PC-9 (cell line): ENCODE measurements around the gene CACNG7. TPM values are rescaled to one million over a fixed set of nuclear protein-coding genes. Genes with fewer than 3 reads are reported as not detected.

Experiments used
- BruUV-seq: library from RNA; stranded (reverse); fragments of 400-500 nt; replicated peaks from 2 replicates; lab custom pipeline; 2021; lab: Mats Ljungman, UMichigan
- CTCF ChIA-PET: fragments of 300-600 bp; sonication (Branson Sonifier 250); formaldehyde crosslinking; loops from one replicate; lab custom pipeline; 2022; ENCODE audit warnings: antibody characterized with exemption; lab: Charles Lee
- POLR2A ChIA-PET: fragments of 300-600 bp; sonication (Branson Sonifier 250); formaldehyde crosslinking; loops from one replicate; lab custom pipeline; 2022; ENCODE audit warnings: antibody characterized with exemption; ENCODE audit not compliant: unreplicated experiment; lab: Charles Lee
- DNase-seq, 2 experiments: peaks; one replicate each; pipeline versions ENCODE4 v3.0.0 to v3.0.0-alpha.2; 2015 to 2022; ENCODE audit warnings: mixed read lengths in 1 of 2
- H2AFZ ChIP-seq: fragments of 200-600 bp; sonication (generic); 2 replicates; pipeline ENCODE4 v1.8.1; 2017; ENCODE audit warnings: antibody characterized with exemption
- H3F3A ChIP-seq: fragments of 200-600 bp; sonication (generic); 2 replicates; pipeline ENCODE4 v1.8.1; 2017; ENCODE audit warnings: antibody characterized with exemption, mild to moderate bottlenecking, low read depth; ENCODE audit not compliant: insufficient read depth
- H3K27ac ChIP-seq: fragments of 200-600 bp; sonication (generic); 2 replicates; pipeline ENCODE4 v1.6.1; 2016; ENCODE audit warnings: mixed run types
- H3K27me3 ChIP-seq: fragments of 200-600 bp; sonication (generic); 2 replicates; pipeline ENCODE4 v1.6.1; 2016; ENCODE audit warnings: low read depth, mixed run types; ENCODE audit not compliant: insufficient read depth
- H3K36me3 ChIP-seq: fragments of 200-600 bp; sonication (generic); 2 replicates; pipeline ENCODE4 v1.6.1; 2016; ENCODE audit warnings: low read depth, mixed run types
- H3K4me1 ChIP-seq: fragments of 200-600 bp; sonication (generic); replicated peaks from 2 replicates; pipeline ENCODE4 v1.6.1; 2016; ENCODE audit warnings: mixed run types; ENCODE audit not compliant: insufficient read depth
- H3K4me2 ChIP-seq: fragments of 200-600 bp; sonication (generic); 2 replicates; pipeline ENCODE4 v1.6.1; 2017; ENCODE audit warnings: mixed run types
- H3K4me3 ChIP-seq: fragments of 200-600 bp; sonication (generic); 2 replicates; pipeline ENCODE4 v1.6.1; 2016; ENCODE audit warnings: mixed run types
- H3K79me2 ChIP-seq: fragments of 200-600 bp; sonication (generic); 2 replicates; pipeline ENCODE4 v1.6.1; 2017; ENCODE audit warnings: low read depth, mixed run types
- H3K9me2 ChIP-seq: fragments of 200-600 bp; sonication (generic); 2 replicates; pipeline ENCODE4 v1.8.1; 2017; ENCODE audit warnings: mild to moderate bottlenecking; ENCODE audit not compliant: insufficient read depth
- H3K9me3 ChIP-seq: fragments of 200-600 bp; sonication (generic); 2 replicates; pipeline ENCODE4 v1.8.1; 2016; ENCODE audit warnings: low read depth; ENCODE audit not compliant: insufficient read depth
- H4K20me1 ChIP-seq: fragments of 200-600 bp; sonication (generic); 2 replicates; pipeline ENCODE4 v1.8.1; 2017; ENCODE audit not compliant: insufficient read depth
- EZH2 ChIP-seq: fragments of 200-600 bp; sonication (generic); IDR thresholded peaks from 2 replicates; pipeline ENCODE4 v1.8.0; 2017; ENCODE audit warnings: antibody characterized with exemption, low read depth
- intact Hi-C: fragments of 100-400 bp; cut with micrococcal nuclease; formaldehyde crosslinking; loops from one replicate; pipeline ENCODE4 v1.10.0; 2022; ENCODE audit not compliant: unreplicated experiment
- total RNA-seq: library from RNA; stranded (reverse); gene quantifications from 2 replicates; pipeline ENCODE4 v1.2.3, GENCODE V29; 2021
- TF ChIP-seq, protein P1 (sequence below): fragments of 200-600 bp; sonication (generic); conservative IDR thresholded peaks from 2 replicates; pipeline ENCODE4 v1.6.1; 2017; ENCODE audit warnings: mixed run types, antibody characterized with exemption, mild to moderate bottlenecking, moderate library complexity

The CACNG7 gene
- total RNA-seq, 1 experiment from 2014 or later, result not detected

DNA sequence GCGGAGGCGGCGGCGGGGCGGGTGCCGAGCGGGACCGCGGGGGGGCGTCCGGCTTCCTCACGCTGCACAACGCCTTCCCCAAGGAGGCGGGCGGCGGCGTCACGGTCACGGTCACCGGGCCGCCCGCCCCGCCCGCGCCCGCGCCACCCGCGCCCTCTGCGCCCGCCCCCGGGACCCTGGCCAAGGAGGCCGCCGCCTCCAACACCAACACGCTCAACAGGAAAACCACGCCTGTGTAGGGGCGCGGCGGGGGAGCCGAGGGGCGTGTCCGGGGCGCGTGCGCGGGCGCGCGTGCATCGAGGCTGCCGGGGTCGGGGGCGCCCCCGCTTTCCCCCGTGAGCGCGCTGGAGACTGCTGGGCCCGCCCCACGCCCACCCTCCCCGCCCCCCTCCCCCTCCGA is 73.5 kb downstream of the CACNG7 start:
- ChIA-PET CTCF (no interaction called here), POLR2A (no interaction called here)
- intact Hi-C loops, result no loop called here
- Histone ChIP-seq H3F3A (peaks cover 35% of the 10 kb centered on the region), H4K20me1 (no peaks in the 10 kb centered on the region), H3K79me2 (no peaks in the 10 kb centered on the region), H3K4me3 (no peak overlapping the region), H3K27ac (no peak overlapping the region), H3K9me3 (no peaks in the 10 kb centered on the region), H3K9me2 (no peaks in the 10 kb centered on the region), H3K36me3 (no peaks in the 10 kb centered on the region), H3K4me2 (no peak overlapping the region), H2AFZ (no peak overlapping the region), H3K27me3 (no peaks in the 10 kb centered on the region), H3K4me1 (peaks cover 6% of the 10 kb centered on the region; the same call in 1 of the 2 replicates)
- TF ChIP-seq EZH2, result no peak
- TF ChIP-seq, protein P1, sequence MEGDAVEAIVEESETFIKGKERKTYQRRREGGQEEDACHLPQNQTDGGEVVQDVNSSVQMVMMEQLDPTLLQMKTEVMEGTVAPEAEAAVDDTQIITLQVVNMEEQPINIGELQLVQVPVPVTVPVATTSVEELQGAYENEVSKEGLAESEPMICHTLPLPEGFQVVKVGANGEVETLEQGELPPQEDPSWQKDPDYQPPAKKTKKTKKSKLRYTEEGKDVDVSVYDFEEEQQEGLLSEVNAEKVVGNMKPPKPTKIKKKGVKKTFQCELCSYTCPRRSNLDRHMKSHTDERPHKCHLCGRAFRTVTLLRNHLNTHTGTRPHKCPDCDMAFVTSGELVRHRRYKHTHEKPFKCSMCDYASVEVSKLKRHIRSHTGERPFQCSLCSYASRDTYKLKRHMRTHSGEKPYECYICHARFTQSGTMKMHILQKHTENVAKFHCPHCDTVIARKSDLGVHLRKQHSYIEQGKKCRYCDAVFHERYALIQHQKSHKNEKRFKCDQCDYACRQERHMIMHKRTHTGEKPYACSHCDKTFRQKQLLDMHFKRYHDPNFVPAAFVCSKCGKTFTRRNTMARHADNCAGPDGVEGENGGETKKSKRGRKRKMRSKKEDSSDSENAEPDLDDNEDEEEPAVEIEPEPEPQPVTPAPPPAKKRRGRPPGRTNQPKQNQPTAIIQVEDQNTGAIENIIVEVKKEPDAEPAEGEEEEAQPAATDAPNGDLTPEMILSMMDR, result no peak
- BruUV-seq, result no TSS peak
- DNase-seq, result no peak

DNA sequence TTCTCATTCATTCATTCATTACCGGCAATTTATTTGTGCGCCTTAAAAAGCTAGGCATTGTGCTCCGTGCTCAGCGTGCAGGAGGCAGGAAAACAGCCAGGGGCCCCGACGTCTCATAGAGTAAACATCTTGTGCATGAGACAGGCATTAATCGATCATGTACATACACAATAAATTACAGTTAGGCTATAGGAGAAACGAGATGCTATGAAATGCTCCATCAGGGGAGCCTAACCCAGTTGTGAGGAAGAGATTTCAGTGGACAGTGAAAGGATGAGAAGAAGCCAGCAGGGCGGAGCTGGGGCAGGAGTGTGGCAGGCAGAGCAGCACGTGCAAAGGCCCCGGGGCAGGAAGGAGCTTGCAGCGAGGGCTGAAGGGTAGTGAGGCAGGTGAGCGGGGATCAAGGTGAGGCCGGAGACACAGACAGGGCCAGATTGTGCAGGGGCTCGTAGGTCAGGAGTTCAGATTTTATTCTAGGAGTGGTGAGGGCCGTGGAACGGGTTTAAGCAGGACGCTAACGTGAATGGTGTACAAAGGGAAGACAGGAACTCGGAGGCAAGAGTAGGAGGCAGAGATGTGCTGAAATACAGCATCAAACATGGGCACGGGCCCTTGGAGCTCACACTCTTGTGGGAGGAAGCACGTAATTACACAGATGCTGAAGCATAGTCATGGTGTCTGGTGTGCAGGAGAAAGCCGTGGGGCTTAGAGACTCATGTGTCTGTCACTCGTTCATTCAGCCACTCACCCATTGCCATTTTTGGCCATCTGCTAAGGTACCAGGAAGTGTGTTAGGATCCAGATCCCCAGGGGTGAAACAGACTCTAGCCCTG is 74.6 kb downstream of the CACNG7 start:
- intact Hi-C loops, result no loop called here
- no peaks in the 10 kb centered on the region for H3K27me3 ChIP-seq
- H3K79me2 ChIP-seq, result no peaks in the 10 kb centered on the region
- ChIA-PET CTCF (interaction anchor here (0.5 kb wide), 1 partner anchor 462 kb away, joined by 3 read pairs; no protein-coding TSS in a partner anchor), POLR2A (no interaction called here)
- no peaks in the 10 kb centered on the region for H3K9me2 ChIP-seq
- no peak overlapping the region for H3K4me3 ChIP-seq
- peaks cover 41% of the 10 kb centered on the region for H3F3A ChIP-seq
- no peak for DNase-seq
- no peaks in the 10 kb centered on the region for H4K20me1 ChIP-seq
- H3K9me3 ChIP-seq, result no peaks in the 10 kb centered on the region
- no peak overlapping the region for H2AFZ ChIP-seq
- BruUV-seq, result no TSS peak
- no peaks in the 10 kb centered on the region for H3K36me3 ChIP-seq
- no peak overlapping the region for H3K27ac ChIP-seq
- no peaks in the 10 kb centered on the region for H3K4me1 ChIP-seq
- H3K4me2 ChIP-seq, result no peak overlapping the region
- TF ChIP-seq, protein P1, result no peak
- no peak for TF ChIP-seq EZH2

- H3K4me1 ChIP-seq, result no peaks in the 10 kb centered on the region
- ChIA-PET CTCF (no interaction called here), POLR2A (no interaction called here)
- H4K20me1 ChIP-seq, result no peaks in the 10 kb centered on the region
- no peak for DNase-seq
- H3F3A ChIP-seq, result peaks cover 40% of the 10 kb centered on the region
- intact Hi-C loops, result no loop called here
- H3K79me2 ChIP-seq, result no peaks in the 10 kb centered on the region
- no peak overlapping the region for H2AFZ ChIP-seq
- TF ChIP-seq EZH2, result no peak
- TF ChIP-seq, protein P1, result no peak
- no peaks in the 10 kb centered on the region for H3K36me3 ChIP-seq
- H3K4me2 ChIP-seq, result no peak overlapping the region
- H3K4me3 ChIP-seq, result no peak overlapping the region
- H3K9me3 ChIP-seq, result no peaks in the 10 kb centered on the region
- H3K27ac ChIP-seq, result no peak overlapping the region
- H3K9me2 ChIP-seq, result no peaks in the 10 kb centered on the region
- no TSS peak for BruUV-seq
- no peaks in the 10 kb centered on the region for H3K27me3 ChIP-seq
These were observed 76.8 kb downstream of the CACNG7 start for GRCh38 chr19:53985863-53986262.
